Measurements from ENCODE around the gene RPL27.

GRCh38 chr17:43011728-43012472 lies 13.7 kb downstream of the RPL27 start:
- no peak for TF ChIP-seq CTCF (IDR thresholded peaks at IDR 0.05; ENCODE audit: insufficient read depth, low read length, poor library complexity, severe bottlenecking)
- no peak for TF ChIP-seq EZH2phosphoT487 (conservative IDR thresholded peaks at IDR 0.05; ENCODE audit: low read length)
